Astrocyte of the hippocampus (primary cell): ENCODE results near the gene BLVRB.
"Not testable (repeated sequence)": the region's sequence is repeated elsewhere in the genome, so short reads cannot be mapped to it uniquely, and the experiment has no call there.

ENCODE experiments used
- DNase-seq: peaks from one replicate; pipeline ENCODE4 v3.0.0; 2011; ENCODE audit warnings: low read depth, low spot score

The BLVRB gene

GRCh38 chr19:40422748-40423566, 42.6 kb downstream of the BLVRB start:
- no peak for DNase-seq

GRCh38 chr19:40421993-40422747, 43.4 kb downstream of the BLVRB start:
- DNase-seq: no peak

GRCh38 chr19:40420766-40421765, 44.5 kb downstream of the BLVRB start:
- DNase-seq: peak; percentile 98

GRCh38 chr19:40420451-40420765, 45.1 kb downstream of the BLVRB start:
- no peak for DNase-seq

- no peak for DNase-seq
These were observed 45.8 kb downstream of the BLVRB start for GRCh38 chr19:40419780-40420179.

- DNase-seq: no peak
These were observed 46.4 kb downstream of the BLVRB start for GRCh38 chr19:40419066-40419612.

GRCh38 chr19:40418040-40418439, 47.5 kb downstream of the BLVRB start:
- no peak for DNase-seq

GRCh38 chr19:40417643-40417981, 47.9 kb downstream of the BLVRB start:
- no peak for DNase-seq

- peak; percentile 23 for DNase-seq
These were observed 48.5 kb downstream of the BLVRB start for GRCh38 chr19:40416918-40417642.

GRCh38 chr19:40415768-40416167, 49.8 kb downstream of the BLVRB start:
- no peak for DNase-seq

GRCh38 chr19:40414542-40415535, 50.7 kb downstream of the BLVRB start:
- peak; percentile 52 for DNase-seq

GRCh38 chr19:40413291-40413845, 52.2 kb downstream of the BLVRB start, which contains the start of gene PRX:
Gene PRX, minus strand, starts transcription at chr19:40413378. Its CDS starts 5,446 bp downstream, at chr19:40407932.
- DNase-seq: peak; percentile 36

- DNase-seq: no peak
These were observed 52.7 kb downstream of the BLVRB start for GRCh38 chr19:40412866-40413265.

GRCh38 chr19:40411958-40412499, 53.5 kb downstream of the BLVRB start:
- no peak for DNase-seq

GRCh38 chr19:40411125-40411842, 54.3 kb downstream of the BLVRB start:
- DNase-seq: no peak

- no peak for DNase-seq
These were observed 55.5 kb downstream of the BLVRB start for GRCh38 chr19:40410030-40410389.

GRCh38 chr19:40408598-40408925, 57.0 kb downstream of the BLVRB start:
- not testable (repeated sequence) for DNase-seq
